Common myeloid progenitor, CD34-positive (primary cell): ENCODE measurements around the gene TENM4.
A peak's percentile ranks its signal among the peaks of the same experiment; 100 is the strongest.

Experiments
- CTCF ChIA-PET: fragments of 350-600 bp; sonication (Branson Sonifier 250); formaldehyde crosslinking; loops from one replicate; lab custom pipeline; 2021; ENCODE audit warnings: antibody characterized with exemption; lab: Charles Lee
- POLR2A ChIA-PET: fragments of 350-600 bp; sonication (Branson Sonifier 250); formaldehyde crosslinking; loops from one replicate; lab custom pipeline; 2021; ENCODE audit warnings: antibody characterized with exemption; lab: Charles Lee
- DNase-seq, 3 donors: peaks; one replicate each; pipeline versions ENCODE4 v3.0.0 to v3.0.0-alpha.2; 2013
- H3K27ac ChIP-seq, 2 experiments: 1 replicate in 1 of 2; 2 replicates in 1 of 2; pipeline ENCODE4 v1.7.0; 2013; ENCODE audit warnings: inconsistent platforms in 2 of 2, low read length in 2 of 2, mild to moderate bottlenecking in 2 of 2, low read depth in 1 of 2, moderate library complexity in 1 of 2; ENCODE audit not compliant: severe bottlenecking in 2 of 2, insufficient read depth in 1 of 2, poor library complexity in 1 of 2
- H3K27me3 ChIP-seq, 5 experiments: replicated peaks in 2 of 5; 1 replicate in 3 of 5; 2 replicates in 2 of 5; pipeline versions ENCODE4 v1.6.1 to v1.7.0; 2013; ENCODE audit warnings: low read length in 4 of 5, mild to moderate bottlenecking in 2 of 5, moderate library complexity in 2 of 5, inconsistent platforms in 1 of 5; ENCODE audit not compliant: insufficient read depth in 5 of 5, control insufficient read depth in 4 of 5
- H3K36me3 ChIP-seq, 4 experiments: 1 replicate in 2 of 4; 2 replicates in 2 of 4; pipeline versions ENCODE4 v1.6.1 to v1.7.0; 2013; ENCODE audit warnings: low read length in 3 of 4, control low read depth in 1 of 4, mild to moderate bottlenecking in 1 of 4; ENCODE audit not compliant: control insufficient read depth in 4 of 4, insufficient read depth in 4 of 4
- H3K4me1 ChIP-seq, 4 experiments: 1 replicate in 3 of 4; 2 replicates in 1 of 4; pipeline versions ENCODE4 v1.6.1 to v1.7.1; 2013; ENCODE audit warnings: low read length in 3 of 4, mild to moderate bottlenecking in 3 of 4, control low read depth in 1 of 4, inconsistent platforms in 1 of 4, moderate library complexity in 1 of 4; ENCODE audit not compliant: control insufficient read depth in 4 of 4, insufficient read depth in 4 of 4; ENCODE audit errors: control extremely low read depth in 1 of 4
- H3K4me3 ChIP-seq, 7 experiments: 1 replicate in 4 of 7; 2 replicates in 3 of 7; pipeline versions ENCODE4 v1.5.1 to v1.7.0; 2013; ENCODE audit warnings: mild to moderate bottlenecking in 7 of 7, low read length in 6 of 7, moderate library complexity in 6 of 7, inconsistent platforms in 2 of 7, low read depth in 2 of 7, control low read depth in 1 of 7; ENCODE audit not compliant: insufficient read depth in 4 of 7, control insufficient read depth in 1 of 7; ENCODE audit errors: extremely low read depth in 1 of 7
- H3K9me3 ChIP-seq, 5 experiments: 1 replicate in 4 of 5; 2 replicates in 1 of 5; pipeline versions ENCODE4 v1.6.1 to v1.7.1; 2013; ENCODE audit warnings: low read length in 4 of 5, mild to moderate bottlenecking in 2 of 5, inconsistent platforms in 1 of 5, low read depth in 1 of 5, moderate library complexity in 1 of 5; ENCODE audit not compliant: control insufficient read depth in 4 of 5, insufficient read depth in 2 of 5; ENCODE audit errors: control extremely low read depth in 1 of 5
- WGBS: methylation state at CpG from one replicate; pipeline ENCODE4 v1.1.5; 2013; ENCODE audit not compliant: insufficient coverage; 5-methylcytosine and 5-hydroxymethylcytosine counted together

The TENM4 gene

DNA sequence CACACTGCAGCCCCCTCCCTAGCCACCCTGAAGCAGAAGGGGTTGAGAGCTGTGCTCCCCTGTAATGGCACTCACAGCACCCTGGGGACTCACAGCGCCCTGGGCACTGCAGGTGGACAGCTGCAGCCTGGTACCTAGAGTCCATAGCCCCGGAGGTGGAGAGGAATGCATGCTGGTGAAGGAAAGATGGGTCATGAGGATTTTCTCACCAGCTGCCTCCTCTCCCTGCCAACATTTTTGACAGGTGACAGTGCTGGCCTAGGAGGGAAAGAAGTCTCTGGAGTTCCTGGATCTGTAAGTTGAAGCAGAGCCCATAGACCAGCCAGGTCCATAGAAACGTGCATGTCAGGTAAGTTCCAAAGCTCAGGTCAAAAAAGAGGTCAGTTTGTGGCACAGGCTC, 330.5 kb downstream of the TENM4 start:
- peaks cover 0 to 3% (median 0%) of the 10 kb centered on the region in 5 experiments for H3K9me3 ChIP-seq
- DNase-seq: no peak
- ChIA-PET POLR2A (no interaction called here), CTCF (no interaction called here)
- no peak overlapping the region for H3K4me3 ChIP-seq
- H3K4me1 ChIP-seq: no peaks in the 10 kb centered on the region
- no peaks in the 10 kb centered on the region for H3K36me3 ChIP-seq
- H3K27ac ChIP-seq: no peak overlapping the region
- WGBS: 83% methylated on average over 3 of the region's 3 CpGs
- H3K27me3 ChIP-seq: peaks cover 0 to 4% (median 0%) of the 10 kb centered on the region in 5 experiments

DNA sequence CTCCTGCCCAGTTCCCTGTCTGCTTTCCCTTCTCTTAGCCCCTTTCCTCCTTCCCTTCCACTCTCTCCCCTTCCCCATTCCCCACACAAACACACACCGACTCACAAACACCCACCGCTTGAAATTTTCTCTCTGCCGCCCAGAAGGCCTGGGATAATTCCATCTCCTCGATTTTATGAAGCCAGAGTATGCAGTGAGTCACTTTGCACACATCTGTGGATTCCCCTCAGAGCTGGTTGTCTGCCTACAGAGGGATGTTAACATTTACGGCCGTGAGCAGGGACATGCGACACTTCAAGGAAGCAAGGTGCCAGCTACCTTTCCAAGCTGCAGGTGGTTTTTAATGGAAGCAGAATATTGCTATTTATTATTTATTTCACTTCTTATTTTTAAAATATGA, 332.0 kb downstream of the TENM4 start:
- ChIA-PET POLR2A (no interaction called here), CTCF (interaction anchor here (0.8 kb wide), 1 partner anchor 9 kb away, joined by 5 read pairs; no protein-coding TSS in a partner anchor)
- no peak overlapping the region for H3K27ac ChIP-seq
- 89% methylated on average over 5 of the region's 7 CpGs for WGBS
- no peaks in the 10 kb centered on the region for H3K36me3 ChIP-seq
- DNase-seq: no peak
- H3K4me3 ChIP-seq: no peak overlapping the region
- H3K27me3 ChIP-seq: peaks cover 0 to 4% (median 0%) of the 10 kb centered on the region in 5 experiments
- H3K9me3 ChIP-seq: no peaks in the 10 kb centered on the region
- H3K4me1 ChIP-seq: no peaks in the 10 kb centered on the region

DNA sequence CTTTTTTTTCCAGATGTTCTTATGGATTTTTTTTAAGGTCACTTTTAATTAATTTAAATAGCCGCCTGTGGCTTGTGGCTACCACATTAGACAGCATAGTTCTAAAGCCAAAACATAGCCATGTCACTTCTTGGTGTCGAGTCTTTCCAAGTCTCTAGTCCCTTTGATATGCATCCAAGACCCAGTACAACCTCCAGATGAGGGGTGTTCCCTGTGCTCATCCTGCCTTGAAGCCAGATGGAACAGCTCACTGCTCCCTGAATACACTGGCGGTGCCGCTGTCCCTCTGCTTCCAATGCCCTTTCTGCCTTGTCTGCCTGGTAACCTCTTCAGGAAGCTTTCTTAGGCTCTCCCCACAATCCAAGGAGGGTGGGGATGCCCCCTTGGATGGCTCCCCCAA, 338.0 kb downstream of the TENM4 start:
- Histone ChIP-seq H3K9me3 (no peaks in the 10 kb centered on the region), H3K36me3 (no peaks in the 10 kb centered on the region), H3K4me3 (no peak overlapping the region), H3K27me3 (peaks cover 0 to 34% (median 0%) of the 10 kb centered on the region in 5 experiments), H3K27ac (no peak overlapping the region), H3K4me1 (no peaks in the 10 kb centered on the region)
- 82% methylated on average over 4 of the region's 4 CpGs for WGBS
- ChIA-PET CTCF (interaction anchor here (1.5 to 5.4 kb wide), 2 partner anchors 14 to 458 kb away, joined by 3 to 32 read pairs; no protein-coding TSS in a partner anchor), POLR2A (no interaction called here)
- no peak for DNase-seq

DNA sequence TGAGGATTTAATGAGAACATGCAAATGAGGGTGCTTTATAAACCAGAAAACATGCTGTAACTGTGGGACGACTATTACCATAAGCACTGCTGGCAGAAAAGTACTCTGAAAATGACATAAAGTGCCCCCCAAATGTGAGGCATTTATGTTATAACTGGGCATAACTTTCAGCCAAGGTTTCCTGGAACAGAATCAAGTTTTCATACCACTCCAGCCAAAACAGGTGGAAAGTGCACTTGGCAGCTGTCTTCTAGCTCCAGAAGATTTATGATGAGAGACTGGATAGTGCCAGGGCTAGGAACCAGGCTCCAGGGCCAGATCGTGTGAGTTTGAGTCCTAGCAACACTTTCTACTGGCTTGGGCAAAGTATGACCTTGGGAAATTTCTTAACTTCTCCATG, 339.2 kb downstream of the TENM4 start:
- Histone ChIP-seq H3K27me3 (peaks cover 0 to 42% (median 0%) of the 10 kb centered on the region in 5 experiments), H3K4me3 (no peak overlapping the region), H3K4me1 (no peaks in the 10 kb centered on the region), H3K9me3 (no peaks in the 10 kb centered on the region), H3K36me3 (no peaks in the 10 kb centered on the region), H3K27ac (no peak overlapping the region)
- no peak for DNase-seq
- CTCF ChIA-PET: interaction anchor here (1.5 to 5.4 kb wide), 2 partner anchors 13 to 457 kb away, joined by 3 to 32 read pairs; no protein-coding TSS in a partner anchor
- POLR2A ChIA-PET: no interaction called here
- WGBS: 62% methylated on average over 2 of the region's 2 CpGs

DNA sequence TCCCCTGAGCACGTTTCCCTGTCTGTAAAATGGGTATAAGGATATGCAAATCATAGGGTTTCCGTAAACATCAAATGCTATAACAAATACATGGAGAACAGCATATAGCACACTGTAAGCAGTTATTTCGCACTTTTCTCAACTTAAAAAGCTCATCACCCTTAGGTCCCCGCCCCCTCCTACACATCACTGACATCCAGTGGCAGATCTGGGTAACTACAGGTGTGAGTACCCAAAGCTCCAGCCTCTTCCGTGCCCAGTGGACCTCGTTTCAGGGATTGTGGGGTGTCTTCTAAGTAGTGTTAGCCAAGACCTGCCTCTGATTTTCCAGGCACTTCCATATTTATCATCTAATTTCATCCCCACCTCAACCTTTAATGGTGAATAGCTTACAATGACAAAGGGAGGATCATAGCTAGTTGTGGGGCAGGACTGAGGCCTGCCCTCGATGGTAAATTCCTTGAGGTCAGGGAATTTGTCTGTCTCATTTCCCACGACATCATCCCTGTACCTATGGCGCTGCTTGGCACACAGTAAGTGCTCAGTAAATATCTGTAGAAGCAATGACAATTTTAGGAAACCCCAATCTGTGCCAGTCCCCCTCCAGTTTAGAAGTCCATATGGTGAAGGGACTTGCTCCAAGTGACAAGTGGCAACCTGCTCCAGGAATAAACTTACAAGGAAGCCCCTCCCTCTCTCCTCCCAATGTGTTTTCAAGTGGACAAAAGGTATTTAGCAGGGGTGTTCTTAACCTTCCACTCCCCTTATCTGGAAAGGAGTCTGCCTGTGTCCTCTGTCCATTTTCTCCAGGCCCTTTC, 340.5 kb downstream of the TENM4 start:
- peaks cover 0 to 45% (median 0%) of the 10 kb centered on the region in 5 experiments for H3K27me3 ChIP-seq
- POLR2A ChIA-PET: no interaction called here
- peak; percentile 42 to 68 (median 55) for DNase-seq
- H3K4me1 ChIP-seq: no peaks in the 10 kb centered on the region
- H3K36me3 ChIP-seq: no peaks in the 10 kb centered on the region
- WGBS: 67% methylated on average over 3 of the region's 9 CpGs
- no peak overlapping the region for H3K27ac ChIP-seq
- no peak overlapping the region for H3K4me3 ChIP-seq
- CTCF ChIA-PET: interaction anchor here (0.6 to 5.4 kb wide), 9 partner anchors 8 to 455 kb away, joined by 3 to 32 read pairs (median 3); no protein-coding TSS in a partner anchor
- H3K9me3 ChIP-seq: no peaks in the 10 kb centered on the region

DNA sequence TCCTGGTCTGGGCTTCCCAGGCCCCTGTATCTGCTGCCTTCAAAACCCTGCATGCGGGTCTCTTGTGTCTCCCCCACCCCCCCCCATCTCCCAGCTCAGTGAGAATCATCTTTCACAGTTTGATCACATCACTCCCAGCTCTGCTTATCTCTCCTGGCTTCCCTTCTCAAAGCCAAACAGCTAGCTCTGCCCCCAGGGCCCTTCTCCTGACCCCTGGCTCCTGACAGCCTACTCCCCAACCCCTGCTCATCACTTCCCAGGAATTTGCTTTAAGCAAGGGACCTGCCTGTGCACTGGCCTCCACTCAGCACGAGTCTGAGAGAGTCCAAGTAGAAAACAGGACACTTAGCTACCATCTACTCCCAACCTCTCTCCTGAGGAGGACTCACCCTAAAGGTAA, 342.7 kb downstream of the TENM4 start:
- POLR2A ChIA-PET: no interaction called here
- Histone ChIP-seq H3K4me1 (no peaks in the 10 kb centered on the region), H3K27me3 (peaks cover 0 to 45% (median 0%) of the 10 kb centered on the region in 5 experiments), H3K9me3 (peaks cover 0 to 2% (median 0%) of the 10 kb centered on the region in 5 experiments), H3K27ac (no peak overlapping the region), H3K4me3 (no peak overlapping the region), H3K36me3 (no peaks in the 10 kb centered on the region)
- CTCF ChIA-PET: interaction anchor here (0.7 to 5.4 kb wide), 4 partner anchors 9 to 453 kb away, joined by 3 to 32 read pairs (median 4); no protein-coding TSS in a partner anchor
- 10% methylated on average over 2 of the region's 2 CpGs for WGBS
- DNase-seq: no peak
